D721Med (cell line): ENCODE measurements around the gene FBXO11.
"Not testable (repeated sequence)": the region's sequence is repeated elsewhere in the genome, so short reads cannot be mapped to it uniquely, and the experiment has no call there.

Experiments
- DNase-seq: peaks from one replicate; pipeline ENCODE4 v3.0.0; 2011; ENCODE audit warnings: low spot score; ENCODE audit not compliant: insufficient read length
- FAIRE-seq: peaks from 2 replicates; lab custom pipeline; 2011; peaks lifted over from hg19 to GRCh38; lab: Jason Lieb, UNC
- TF ChIP-seq, protein P1 (sequence below): IDR thresholded peaks from 2 replicates; pipeline ENCODE4 v1.5.1; 2012; ENCODE audit warnings: mild to moderate bottlenecking, control low read depth; ENCODE audit not compliant: insufficient read depth; ENCODE audit errors: missing control alignments

The FBXO11 gene

DNA sequence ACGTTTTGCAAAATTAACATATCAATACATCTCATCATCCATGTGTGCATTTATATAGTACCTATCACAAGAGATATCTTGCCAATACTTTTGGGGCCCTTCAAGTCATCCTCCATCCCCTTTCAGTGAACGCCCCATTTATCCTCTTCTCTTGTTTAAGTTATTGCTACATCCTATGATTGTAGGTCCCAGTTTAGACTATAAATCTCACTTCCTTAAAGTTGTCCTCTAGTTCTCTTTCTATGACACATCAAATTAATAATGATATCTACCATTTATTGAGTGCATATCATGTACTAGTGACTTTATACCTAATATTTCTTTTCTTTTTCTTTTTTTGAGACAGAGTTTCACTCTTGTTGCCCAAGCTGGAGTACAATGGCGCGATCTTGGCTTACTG lies 28.8 kb upstream of the FBXO11 start:
- FAIRE-seq: no peak
- TF ChIP-seq, protein P1, sequence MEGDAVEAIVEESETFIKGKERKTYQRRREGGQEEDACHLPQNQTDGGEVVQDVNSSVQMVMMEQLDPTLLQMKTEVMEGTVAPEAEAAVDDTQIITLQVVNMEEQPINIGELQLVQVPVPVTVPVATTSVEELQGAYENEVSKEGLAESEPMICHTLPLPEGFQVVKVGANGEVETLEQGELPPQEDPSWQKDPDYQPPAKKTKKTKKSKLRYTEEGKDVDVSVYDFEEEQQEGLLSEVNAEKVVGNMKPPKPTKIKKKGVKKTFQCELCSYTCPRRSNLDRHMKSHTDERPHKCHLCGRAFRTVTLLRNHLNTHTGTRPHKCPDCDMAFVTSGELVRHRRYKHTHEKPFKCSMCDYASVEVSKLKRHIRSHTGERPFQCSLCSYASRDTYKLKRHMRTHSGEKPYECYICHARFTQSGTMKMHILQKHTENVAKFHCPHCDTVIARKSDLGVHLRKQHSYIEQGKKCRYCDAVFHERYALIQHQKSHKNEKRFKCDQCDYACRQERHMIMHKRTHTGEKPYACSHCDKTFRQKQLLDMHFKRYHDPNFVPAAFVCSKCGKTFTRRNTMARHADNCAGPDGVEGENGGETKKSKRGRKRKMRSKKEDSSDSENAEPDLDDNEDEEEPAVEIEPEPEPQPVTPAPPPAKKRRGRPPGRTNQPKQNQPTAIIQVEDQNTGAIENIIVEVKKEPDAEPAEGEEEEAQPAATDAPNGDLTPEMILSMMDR: no peak
- DNase-seq: no peak

DNA sequence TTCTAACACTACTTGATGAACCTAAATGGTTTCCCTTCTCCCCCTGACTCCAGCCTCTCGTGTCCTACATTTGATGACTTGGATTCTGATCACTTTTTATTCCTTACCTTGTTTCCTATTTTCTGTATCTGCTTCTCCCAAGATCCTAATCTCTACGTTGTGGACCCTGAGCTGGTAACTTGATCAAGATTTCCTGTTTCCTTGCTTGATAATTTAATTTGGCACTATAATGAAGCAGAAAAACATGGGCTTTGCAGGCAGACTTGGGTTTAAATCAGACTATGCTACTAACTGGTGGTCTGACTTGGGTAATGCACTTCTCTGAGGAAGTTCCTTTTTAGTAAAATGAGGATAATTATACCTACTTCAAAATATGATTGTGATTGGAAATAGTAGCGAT lies 11.7 kb upstream of the FBXO11 start:
- DNase-seq (no peak), FAIRE-seq (no peak)
- TF ChIP-seq, protein P1: no peak

GRCh38 chr2:47917276-47917961 lies 11.1 kb upstream of the FBXO11 start:
- FAIRE-seq (no peak), DNase-seq (no peak)
- TF ChIP-seq, protein P1: no peak

GRCh38 chr2:47916412-47916811 lies 10.1 kb upstream of the FBXO11 start:
- FAIRE-seq: no peak
- DNase-seq: no peak
- TF ChIP-seq, protein P1: no peak

- DNase-seq, FAIRE-seq: not testable (repeated sequence)
These were observed 4.4 kb upstream of the FBXO11 start for GRCh38 chr2:47910662-47911061.

DNA sequence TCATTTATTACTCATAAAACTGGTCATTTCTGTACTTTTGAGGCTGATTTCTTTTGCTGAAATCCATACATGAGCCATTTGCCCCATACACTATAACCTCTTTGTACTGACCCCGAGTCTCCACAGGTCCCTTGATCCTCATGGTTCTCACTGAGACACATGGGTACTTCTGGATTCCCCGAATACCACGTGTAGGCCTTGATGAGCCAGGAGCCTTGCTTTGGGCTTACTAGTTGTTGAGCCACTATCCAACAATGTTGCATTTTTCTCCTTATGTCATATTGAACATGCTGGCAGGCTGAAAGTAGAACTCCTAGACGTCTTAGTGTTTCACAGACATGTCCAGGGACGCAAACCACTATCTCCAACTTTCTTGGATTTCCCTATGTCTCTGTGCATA lies 2.4 kb upstream of the FBXO11 start:
- FAIRE-seq (no peak), DNase-seq (no peak)
- TF ChIP-seq, protein P1: no peak

DNA sequence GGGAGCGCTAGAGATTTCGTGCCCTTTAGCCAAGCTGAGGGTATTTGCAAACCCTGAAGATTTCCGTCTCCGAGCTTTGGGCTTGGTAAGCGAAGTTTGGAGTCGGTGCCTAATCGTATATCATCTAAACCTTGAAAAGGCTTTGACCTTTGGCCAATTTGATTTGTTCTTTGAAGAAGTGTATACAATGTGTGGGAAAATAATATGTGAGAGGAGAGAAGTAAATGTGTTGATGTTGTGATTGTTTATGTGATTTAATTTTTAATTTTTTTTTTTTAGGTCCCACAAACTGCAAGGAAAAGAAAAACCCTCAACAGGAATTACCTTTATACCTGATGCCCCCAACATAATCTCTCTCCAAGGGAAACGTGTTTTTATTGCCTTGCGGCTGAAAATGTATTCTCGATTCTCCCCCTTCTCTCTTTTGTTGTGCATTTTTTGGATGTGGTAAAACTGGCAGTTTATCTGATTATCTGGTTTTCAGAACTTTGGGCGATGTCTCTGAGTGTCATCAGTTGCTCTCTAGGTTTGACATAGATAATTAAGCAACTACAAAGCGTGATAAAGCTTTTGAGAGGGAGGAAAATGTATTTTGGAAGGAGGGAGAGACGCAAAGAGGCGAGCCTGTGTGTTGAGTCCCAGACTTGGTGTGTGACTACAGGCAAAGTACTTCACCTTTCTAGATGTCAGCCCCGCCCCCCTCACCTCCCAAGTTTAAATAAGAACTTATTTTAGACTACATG lies 912 bp upstream of the FBXO11 start:
- TF ChIP-seq, protein P1: no peak
- no peak for DNase-seq
- FAIRE-seq: no peak
